IMR-90 (cell line): ENCODE measurements around the gene VCPKMT. TPM values are rescaled to one million over a fixed set of nuclear protein-coding genes. Genes with fewer than 3 reads are reported as not detected.

Source experiments
- ATAC-seq: fragments of 200-7000 bp; cut with Tn5 transposase; 2 replicates; pipeline ENCODE4 v1.9.1; 2020; ENCODE audit warnings: low read depth, mild to moderate bottlenecking, moderate library complexity
- Bru-seq: library from RNA; stranded (reverse); fragments of 400-500 nt; gene quantifications from one replicate; lab custom pipeline; 2021; lab: Mats Ljungman, UMichigan
- BruChase-seq, 2 experiments: library from RNA; stranded (reverse); fragments of 400-500 nt; gene quantifications; one replicate each; lab custom pipeline; 2021; lab: Mats Ljungman, UMichigan
- BruUV-seq: library from RNA; stranded (reverse); fragments of 400-500 nt; replicated peaks from 2 replicates; lab custom pipeline; 2021; lab: Mats Ljungman, UMichigan
- CTCF ChIA-PET: fragments of 300-600 bp; formaldehyde crosslinking; extraction: SDS; loops from one replicate; lab custom pipeline; 2021; ENCODE audit warnings: antibody characterized with exemption; lab: Yijun Ruan, JAX
- POLR2A ChIA-PET: fragments of 300-600 bp; sonication (Branson Sonifier 250); formaldehyde crosslinking; loops from one replicate; lab custom pipeline; 2022; ENCODE audit warnings: antibody characterized with exemption; ENCODE audit not compliant: unreplicated experiment; lab: Charles Lee
- DNase-seq: peaks from one replicate; pipeline ENCODE4 v3.0.0; 2013
- H2AFZ ChIP-seq: replicated peaks from 2 replicates; pipeline ENCODE3; 2013; ENCODE audit warnings: low read length, mild to moderate bottlenecking; ENCODE audit not compliant: poor library complexity
- H2AK5ac ChIP-seq: 2 replicates; pipeline ENCODE4 v1.6.1; 2013; ENCODE audit warnings: low read depth, low read length, inconsistent platforms
- H2AK9ac ChIP-seq: replicated peaks from 2 replicates; pipeline ENCODE3; 2013; ENCODE audit warnings: mild to moderate bottlenecking, low read depth, low read length, moderate library complexity; ENCODE audit not compliant: poor library complexity
- H2BK120ac ChIP-seq: 2 replicates; pipeline ENCODE4 v1.6.1; 2013; ENCODE audit warnings: low read depth, low read length, inconsistent platforms
- H2BK15ac ChIP-seq: 3 replicates; pipeline ENCODE4 v1.6.1; 2013; ENCODE audit warnings: low read depth, low read length, inconsistent platforms
- H2BK20ac ChIP-seq: 2 replicates; pipeline ENCODE4 v1.6.1; 2013; ENCODE audit warnings: low read depth, mild to moderate bottlenecking, inconsistent platforms, low read length, moderate library complexity
- H2BK5ac ChIP-seq: 2 replicates; pipeline ENCODE4 v1.6.1; 2013; ENCODE audit warnings: mild to moderate bottlenecking, low read depth, low read length, inconsistent platforms; ENCODE audit not compliant: poor library complexity, severe bottlenecking
- H3K14ac ChIP-seq: replicated peaks from 2 replicates; pipeline ENCODE4 v1.6.1; 2013; ENCODE audit warnings: low read depth, low read length, inconsistent platforms
- H3K18ac ChIP-seq: 2 replicates; pipeline ENCODE4 v1.6.1; 2013; ENCODE audit warnings: low read depth, low read length, control low read depth
- H3K23ac ChIP-seq: 2 replicates; pipeline ENCODE4 v1.6.1; 2013; ENCODE audit warnings: low read depth, low read length, inconsistent platforms
- H3K27ac ChIP-seq: 2 replicates; pipeline ENCODE4 v1.5.1; 2013; ENCODE audit warnings: mild to moderate bottlenecking, control low read depth, low read length; ENCODE audit not compliant: insufficient read depth
- H3K27me3 ChIP-seq: 2 replicates; pipeline ENCODE4 v1.6.1; 2013; ENCODE audit warnings: low read length; ENCODE audit not compliant: control insufficient read depth, insufficient read depth
- H3K36me3 ChIP-seq: 2 replicates; pipeline ENCODE4 v1.6.1; 2013; ENCODE audit warnings: low read length, mixed read lengths; ENCODE audit not compliant: control insufficient read depth, insufficient read depth
- H3K4ac ChIP-seq: 2 replicates; pipeline ENCODE4 v1.6.1; 2013; ENCODE audit warnings: low read depth, low read length, inconsistent platforms
- H3K4me1 ChIP-seq: 2 replicates; pipeline ENCODE4 v1.6.1; 2013; ENCODE audit warnings: low read length, mixed read lengths; ENCODE audit not compliant: control insufficient read depth, insufficient read depth
- H3K4me2 ChIP-seq: 2 replicates; pipeline ENCODE4 v1.6.1; 2013; ENCODE audit warnings: low read depth, mild to moderate bottlenecking, control low read depth, low read length, moderate library complexity
- H3K4me3 ChIP-seq: 2 replicates; pipeline ENCODE4 v1.5.1; 2013; ENCODE audit warnings: low read depth, mild to moderate bottlenecking, control low read depth, low read length, moderate library complexity; ENCODE audit not compliant: insufficient read depth
- H3K56ac ChIP-seq: 2 replicates; pipeline ENCODE4 v1.6.1; 2013; ENCODE audit warnings: low read length, inconsistent platforms; ENCODE audit not compliant: insufficient read depth; ENCODE audit errors: extremely low read depth
- H3K79me1 ChIP-seq, 2 experiments: 2 replicates each; pipeline ENCODE4 v1.6.1; 2013; ENCODE audit warnings: low read length in 2 of 2, inconsistent platforms in 1 of 2, low read depth in 1 of 2
- H3K9ac ChIP-seq: 2 replicates; pipeline ENCODE4 v1.6.1; 2013; ENCODE audit warnings: low read depth, low read length, control low read depth
- H3K9me1 ChIP-seq: 2 replicates; pipeline ENCODE4 v1.6.1; 2013; ENCODE audit warnings: low read length, inconsistent platforms; ENCODE audit not compliant: insufficient read depth
- H3K9me3 ChIP-seq: 2 replicates; pipeline ENCODE4 v1.6.1; 2013; ENCODE audit warnings: low read length; ENCODE audit not compliant: control insufficient read depth, insufficient read depth
- H4K20me1 ChIP-seq: 2 replicates; pipeline ENCODE4 v1.6.1; 2013; ENCODE audit warnings: low read length, inconsistent platforms; ENCODE audit not compliant: insufficient read depth
- H4K5ac ChIP-seq: 2 replicates; pipeline ENCODE4 v1.6.1; 2013; ENCODE audit warnings: mild to moderate bottlenecking, low read depth, low read length, control low read depth
- H4K8ac ChIP-seq, 2 experiments: 2 replicates each; pipeline ENCODE4 v1.6.1; 2013; ENCODE audit warnings: low read depth in 2 of 2, low read length in 2 of 2, control low read depth in 1 of 2, inconsistent platforms in 1 of 2
- H4K91ac ChIP-seq: 2 replicates; pipeline ENCODE4 v1.6.1; 2013; ENCODE audit warnings: low read depth, low read length, inconsistent platforms; ENCODE audit not compliant: insufficient read depth
- CEBPB ChIP-seq: IDR thresholded peaks from 2 replicates; pipeline ENCODE4 v1.6.1; 2012; ENCODE audit warnings: low read depth, low read length, improper control_type of control experiment
- CTCF ChIP-seq: conservative IDR thresholded peaks from 2 replicates; pipeline ENCODE4 v1.5.1; 2012; ENCODE audit warnings: mild to moderate bottlenecking, low read depth, low read length, improper control_type of control experiment
- ELK1 ChIP-seq: fragments of 150-350 bp; IDR thresholded peaks from 2 replicates; pipeline ENCODE4 v1.6.1; 2016; ENCODE audit warnings: low read depth, mild to moderate bottlenecking, low read length, moderate library complexity, borderline replicate concordance
- FOS ChIP-seq: fragments of 150-350 bp; IDR thresholded peaks from 2 replicates; pipeline ENCODE4 v1.6.1; 2016; ENCODE audit warnings: low read depth, low read length
- MAZ ChIP-seq: IDR thresholded peaks from 2 replicates; pipeline ENCODE4 v1.6.1; 2012; ENCODE audit warnings: low read depth, mild to moderate bottlenecking, low read length, improper control_type of control experiment, moderate library complexity, borderline replicate concordance
- MXI1 ChIP-seq: IDR thresholded peaks from 2 replicates; pipeline ENCODE4 v1.6.1; 2012; ENCODE audit warnings: low read depth, mild to moderate bottlenecking, low read length, moderate library complexity, borderline replicate concordance
- POLR2A ChIP-seq: IDR thresholded peaks from 2 replicates; pipeline ENCODE4 v1.6.1; 2012; ENCODE audit warnings: mild to moderate bottlenecking, low read depth, low read length
- RCOR1 ChIP-seq: IDR thresholded peaks from 2 replicates; pipeline ENCODE4 v1.6.1; 2012; ENCODE audit warnings: mild to moderate bottlenecking, low read length, improper control_type of control experiment; ENCODE audit not compliant: insufficient replicate concordance
- USF2 ChIP-seq: fragments of 150-350 bp; IDR thresholded peaks from 2 replicates; pipeline ENCODE4 v1.6.1; 2017; ENCODE audit warnings: mild to moderate bottlenecking, antibody characterized with exemption, low read length, low read depth
- WGBS, 2 experiments: methylation state at CpG; one replicate each; pipeline versions ENCODE4 v1.1.5 to v1.1.7; 2013; ENCODE audit warnings: missing lambda C conversion rate in 2 of 2; ENCODE audit not compliant: insufficient read length in 1 of 2; ENCODE audit errors: extremely low coverage in 2 of 2; 5-methylcytosine and 5-hydroxymethylcytosine counted together
- dilution Hi-C: fragments of 300-500 bp; cut with HindIII; formaldehyde crosslinking; loops from one replicate; pipeline ENCODE4 v1.14.3; 2018; ENCODE audit warnings: low sequenced_read_pairs; ENCODE audit not compliant: unreplicated experiment
- in situ Hi-C: fragments of 300-500 bp; cut with MboI; formaldehyde crosslinking; loops from 3 replicates; pipeline ENCODE4 v1.14.3; 2019; ENCODE audit warnings: low sequenced_read_pairs, inconsistent platforms, mixed read lengths
- intact Hi-C: fragments of 100-400 bp; cut with micrococcal nuclease; formaldehyde crosslinking; loops from 2 replicates; pipeline ENCODE4 v1.10.0; 2022
- long read RNA-seq: library from polyadenylated mRNA; unstranded; transcript quantifications from one replicate; pipeline ENCODE4 v2.0.0, GENCODE V29; 2021; ENCODE audit not compliant: unreplicated experiment
- polyA plus RNA-seq, 3 experiments: library from polyadenylated mRNA; depleted of rRNA; stranded (reverse); fragments of >200 nt; gene quantifications; 2 replicates each; pipeline ENCODE4 v1.2.3, GENCODE V29; 2012; ENCODE audit warnings: low replicate concordance in 1 of 3
- total RNA-seq: library from RNA; depleted of rRNA; stranded (reverse); fragments of >200 nt; gene quantifications from 2 replicates; pipeline ENCODE4 v1.2.3, GENCODE V29; 2012; rRNA removed

Gene VCPKMT
- total RNA-seq (2.5 and 4.7 TPM in 2 replicates), polyA plus RNA-seq (2012; rRNA removed) (4.7 and 5.2 TPM in 2 replicates), Bru-seq, nascent RNA (percentile 91 among the genes with signal in this experiment), BruChase-seq, experiment 1, labeled RNA remaining after a 6-hour chase (percentile 92 among the genes with signal in this experiment), BruChase-seq, experiment 2, labeled RNA remaining after a 2-hour chase (percentile 91 among the genes with signal in this experiment)
- 2.1 and 3.1 TPM in 2 replicates for polyA plus RNA-seq (2012; cell fraction: cytosol; rRNA removed)
- 7.2 and 10.5 TPM in 2 replicates for polyA plus RNA-seq (2012; cell fraction: nucleus; rRNA removed; ENCODE audit: low replicate concordance)
- long read RNA-seq, partial matches to known transcripts = 1 of 3 reads
- long read RNA-seq, other reads (novel, unspliced or antisense) = 0 of 3 reads

GRCh38 chr14:50116181-50116956 is at the start of gene VCPKMT:
Gene VCPKMT, minus strand, starts transcription at chr14:50116572. Its CDS starts 20 bp downstream, at chr14:50116552.
- Histone ChIP-seq H2BK20ac (no peak within 1 kb of the TSS), H2AFZ (peak within 1 kb of the TSS; percentile 94), H3K79me1 (peaks cover 10 to 22% of the 10 kb centered on the region in 2 experiments; a peak in 3 of 4 replicates), H3K27me3 (no peaks in the 10 kb centered on the region), H3K27ac (peak within 1 kb of the TSS; percentile 91), H4K91ac (peak within 1 kb of the TSS; percentile 73), H3K4me2 (peak within 1 kb of the TSS; percentile 97), H3K56ac (peak within 1 kb of the TSS; percentile 83), H2BK5ac (peak within 1 kb of the TSS; percentile 90), H3K9me3 (no peaks in the 10 kb centered on the region), H2AK9ac (peak within 1 kb of the TSS; percentile 75), H4K20me1 (peaks cover 3% of the 10 kb centered on the region; the same call in 1 of the 2 replicates), H3K9me1 (no peaks in the 10 kb centered on the region; the same call in 1 of the 2 replicates), H3K4me3 (peak within 1 kb of the TSS; percentile 92), H3K4me1 (no peaks in the 10 kb centered on the region), H2BK15ac (no peak within 1 kb of the TSS), H3K36me3 (peaks cover 16% of the 10 kb centered on the region), H3K18ac (peak within 1 kb of the TSS; percentile 63; the same call in 1 of the 2 replicates), H4K8ac (peak within 1 kb of the TSS; percentile 93 to 94), H3K4ac (peak within 1 kb of the TSS; percentile 88), H3K14ac (peak within 1 kb of the TSS; percentile 95), H4K5ac (peak within 1 kb of the TSS; percentile 92), H2BK120ac (no peak within 1 kb of the TSS), H3K9ac (peak within 1 kb of the TSS; percentile 99), H2AK5ac (peak within 1 kb of the TSS; percentile 87), H3K23ac (peak within 1 kb of the TSS; percentile 92)
- no peak for TF ChIP-seq ELK1
- no peak for TF ChIP-seq USF2
- TF ChIP-seq POLR2A = peak; percentile 86
- TF ChIP-seq MAZ = peak; percentile 91
- no peak for TF ChIP-seq FOS
- peak; percentile 82 for TF ChIP-seq MXI1
- TF ChIP-seq CTCF = no peak
- no peak for TF ChIP-seq CEBPB
- no peak for TF ChIP-seq RCOR1
- in situ Hi-C loops = no loop called here
- ChIA-PET POLR2A (interaction anchor here (0.9 kb wide), 1 partner anchor 248 kb away, joined by 3 read pairs; no protein-coding TSS in a partner anchor), CTCF (interaction anchor here (0.6 kb wide), 1 partner anchor 249 kb away, joined by 3 read pairs; no protein-coding TSS in a partner anchor)
- intact Hi-C loops = loop anchor here (5.0 kb wide), 1 partner anchor 416 kb away; the partner anchor contains the start of gene MAP4K5
- ATAC-seq (peak; percentile 99), DNase-seq (peak; percentile 86)
- BruUV-seq = no TSS peak
- 0% methylated on average over 28 of the region's 63 CpGs; no CpG with 5 or more reads in 1 of the 2 experiments for WGBS, 2 experiments
- dilution Hi-C loops = no loop called here
